ENCODE data around the gene CACNA1H. TPM values are rescaled to one million over a fixed set of nuclear protein-coding genes. Genes with fewer than 3 reads are reported as not detected.

Gene CACNA1H
- total RNA-seq, 1 donor from 2014 or later = 73.2 TPM

- DNase-seq (ENCODE audit: low spot score) = no peak
- H3K9me3 Mint-ChIP-seq (ENCODE audit: low read depth) = no peaks in the 10 kb centered on the region
- H3K27ac Mint-ChIP-seq (ENCODE audit: unreplicated experiment) = no peak overlapping the region
- no peaks in the 10 kb centered on the region for H3K27me3 Mint-ChIP-seq (ENCODE audit: low read depth)
- H3K36me3 Mint-ChIP-seq (ENCODE audit: low read depth) = no peaks in the 10 kb centered on the region
- TF ChIP-seq CTCF (IDR thresholded peaks at IDR 0.05) = no peak
- H3K4me3 Mint-ChIP-seq (ENCODE audit: unreplicated experiment) = no peak overlapping the region
- peaks cover 25% of the 10 kb centered on the region for H3K4me1 Mint-ChIP-seq (ENCODE audit: low read depth)
These were observed 15.9 kb downstream of the CACNA1H start for GRCh38 chr16:1168837-1169236.

GRCh38 chr16:1169285-1170075, 16.6 kb downstream of the CACNA1H start:
- peak; percentile 28 for TF ChIP-seq CTCF (IDR thresholded peaks at IDR 0.05)
- Mint-ChIP-seq H3K9me3 (ENCODE audit: low read depth) (no peaks in the 10 kb centered on the region), H3K27me3 (ENCODE audit: low read depth) (no peaks in the 10 kb centered on the region)

GRCh38 chr16:1170076-1170418, 17.1 kb downstream of the CACNA1H start:
- peaks cover 27% of the 10 kb centered on the region for H3K4me1 Mint-ChIP-seq (ENCODE audit: low read depth)
- no peak for TF ChIP-seq CTCF (IDR thresholded peaks at IDR 0.05)
- H3K9me3 Mint-ChIP-seq (ENCODE audit: low read depth) = no peaks in the 10 kb centered on the region
- DNase-seq (ENCODE audit: low spot score) = no peak
- no peak overlapping the region for H3K4me3 Mint-ChIP-seq (ENCODE audit: unreplicated experiment)
- no peaks in the 10 kb centered on the region for H3K36me3 Mint-ChIP-seq (ENCODE audit: low read depth)
- no peaks in the 10 kb centered on the region for H3K27me3 Mint-ChIP-seq (ENCODE audit: low read depth)
- H3K27ac Mint-ChIP-seq (ENCODE audit: unreplicated experiment) = no peak overlapping the region

More at GRCh38 chr16:1169285-1170075, 16.6 kb downstream of the CACNA1H start:
- Mint-ChIP-seq H3K4me3 (ENCODE audit: unreplicated experiment) (no peak overlapping the region), H3K4me1 (ENCODE audit: low read depth) (peaks cover 25% of the 10 kb centered on the region), H3K36me3 (ENCODE audit: low read depth) (no peaks in the 10 kb centered on the region), H3K27ac (ENCODE audit: unreplicated experiment) (peak overlapping the region; percentile 49)
- DNase-seq (ENCODE audit: low spot score) = no peak

- H3K27me3 Mint-ChIP-seq (ENCODE audit: low read depth) = no peaks in the 10 kb centered on the region
- no peak overlapping the region for H3K4me3 Mint-ChIP-seq (ENCODE audit: unreplicated experiment)
- no peaks in the 10 kb centered on the region for H3K36me3 Mint-ChIP-seq (ENCODE audit: low read depth)
These were observed 18.1 kb downstream of the CACNA1H start for GRCh38 chr16:1171001-1171400.

GRCh38 chr16:1171854-1172428, 19.0 kb downstream of the CACNA1H start:
- Mint-ChIP-seq H3K4me1 (ENCODE audit: low read depth) (peaks cover 39% of the 10 kb centered on the region), H3K27ac (ENCODE audit: unreplicated experiment) (no peak overlapping the region), H3K9me3 (ENCODE audit: low read depth) (no peaks in the 10 kb centered on the region), H3K27me3 (ENCODE audit: low read depth) (no peaks in the 10 kb centered on the region), H3K4me3 (ENCODE audit: unreplicated experiment) (no peak overlapping the region), H3K36me3 (ENCODE audit: low read depth) (no peaks in the 10 kb centered on the region)
- no peak for TF ChIP-seq CTCF (IDR thresholded peaks at IDR 0.05)
- no peak for DNase-seq (ENCODE audit: low spot score)

More at GRCh38 chr16:1171001-1171400, 18.1 kb downstream of the CACNA1H start:
- peaks cover 36% of the 10 kb centered on the region for H3K4me1 Mint-ChIP-seq (ENCODE audit: low read depth)
- H3K27ac Mint-ChIP-seq (ENCODE audit: unreplicated experiment) = no peak overlapping the region
- DNase-seq (ENCODE audit: low spot score) = no peak
- TF ChIP-seq CTCF (IDR thresholded peaks at IDR 0.05) = no peak
- H3K9me3 Mint-ChIP-seq (ENCODE audit: low read depth) = no peaks in the 10 kb centered on the region

Measured in chondrocyte (in vitro differentiated cells).